Right lobe of liver (tissue), 6 donors: ENCODE data around the gene PHF1. TPM values are rescaled to one million over a fixed set of nuclear protein-coding genes. Genes with fewer than 3 reads are reported as not detected.

Source experiments
- ATAC-seq, 4 donors: fragments of 200-7000 bp; cut with Tn5 transposase; one replicate each; pipeline ENCODE4 v1.9.1; 2020; ENCODE audit warnings: mild to moderate bottlenecking in 4 of 4, moderate library complexity in 4 of 4
- DNase-seq, 3 donors: peaks; one replicate each; pipeline ENCODE4 v3.0.0-alpha.2; 2020
- H3K27ac ChIP-seq, 3 donors: fragments of 200-600 bp; one replicate each; pipeline ENCODE4 v1.8.0; 2022
- H3K27me3 ChIP-seq, 2 donors: fragments of 200-600 bp; one replicate each; pipeline ENCODE4 v1.8.0; 2022
- H3K36me3 ChIP-seq, 4 donors: fragments of 200-600 bp; sonication (generic) in 1 of 4; one replicate each; pipeline versions ENCODE4 v1.5.1 to v1.8.0; 2017 to 2022; ENCODE audit warnings: control low read depth in 1 of 4
- H3K4me1 ChIP-seq, 4 donors: fragments of 200-600 bp; sonication (generic) in 1 of 4; one replicate each; pipeline versions ENCODE4 v1.5.1 to v1.8.0; 2017 to 2022; ENCODE audit warnings: control low read depth in 1 of 4
- H3K4me3 ChIP-seq, 3 donors: fragments of 200-600 bp; one replicate each; pipeline ENCODE4 v1.8.0; 2022
- H3K9me3 ChIP-seq, 4 donors: fragments of 200-600 bp; sonication (generic) in 1 of 4; one replicate each; pipeline versions ENCODE4 v1.5.1 to v1.8.0; 2017 to 2022; ENCODE audit warnings: control low read depth in 1 of 4
- POLR2A ChIP-seq: fragments of 450-650 bp; IDR thresholded peaks from one replicate; pipeline ENCODE4 v1.6.1; 2017; ENCODE audit warnings: antibody characterized with exemption, mild to moderate bottlenecking
- WGBS: methylation state at CpG from one replicate; pipeline ENCODE4 v1.1.6; 2018; ENCODE audit warnings: low coverage, low lambda C conversion rate; ENCODE audit not compliant: insufficient coverage; ENCODE audit errors: missing lambda C conversion rate; 5-methylcytosine and 5-hydroxymethylcytosine counted together
- intact Hi-C, 2 donors: fragments of 100-400 bp; cut with DNase I; formaldehyde crosslinking; loops; one replicate each; pipeline versions ENCODE4 v1.11.2 to v1.14.1; 2022
- total RNA-seq, 6 experiments: library from RNA; depleted of rRNA in 2 of 6; stranded (reverse); fragments of >200 nt in 2 of 6; fragmentation: NEBNext Ultra II Directional in 3 of 6; extraction: Animal tissue kit (Norgen Biotek cat#: 25700) in 3 of 6; gene quantifications; one replicate each; pipeline versions ENCODE4 v1.1.0 to v1.2.4, GENCODE V29; 2016 to 2023
- TF ChIP-seq, protein P1 (sequence below), 4 donors: fragments of 200-600 bp in 3 of 4; fragments of 450-650 bp in 1 of 4; IDR thresholded peaks; one replicate each; pipeline versions ENCODE4 v1.5.1 to v1.8.0; 2016 to 2022; ENCODE audit warnings: antibody characterized with exemption in 4 of 4, mild to moderate bottlenecking in 2 of 4
- donor health status: DM: no; HTN: yes; CAD: no.
- donor health status: DM: no; HTN: no; CAD: no.
- donor health status: DM: no; HTN: no; CAD: no.
- donor health status: DM: no; HTN: yes; CAD: no.
- donor health status: DM: no; HTN: yes; CAD: no.

Gene PHF1
- total RNA-seq, 6 experiments from 2014 or later: 14.7 to 21.3 (median 18.3) TPM

DNA sequence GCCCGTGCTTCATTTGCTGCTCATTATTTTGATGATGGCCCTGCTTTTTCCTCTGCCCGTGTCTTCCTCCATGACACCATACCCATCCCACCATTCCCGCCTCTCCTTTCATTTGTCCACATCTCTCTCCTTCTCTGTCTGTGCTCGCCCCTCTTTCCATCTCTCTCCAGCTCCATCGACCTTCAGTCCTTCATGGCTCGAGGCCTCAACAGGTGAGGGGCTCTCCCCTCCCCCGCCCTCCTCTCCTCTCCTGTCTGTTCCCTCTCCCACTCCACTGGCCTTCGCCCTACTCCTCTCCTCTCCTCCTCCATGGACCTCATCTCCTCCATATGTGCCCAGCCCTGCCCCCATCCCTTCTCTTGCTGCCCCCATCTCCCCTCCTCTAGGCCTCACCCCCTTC lies 31.5 kb downstream of the PHF1 start:
- TF ChIP-seq POLR2A: no peak
- TF ChIP-seq, protein P1, sequence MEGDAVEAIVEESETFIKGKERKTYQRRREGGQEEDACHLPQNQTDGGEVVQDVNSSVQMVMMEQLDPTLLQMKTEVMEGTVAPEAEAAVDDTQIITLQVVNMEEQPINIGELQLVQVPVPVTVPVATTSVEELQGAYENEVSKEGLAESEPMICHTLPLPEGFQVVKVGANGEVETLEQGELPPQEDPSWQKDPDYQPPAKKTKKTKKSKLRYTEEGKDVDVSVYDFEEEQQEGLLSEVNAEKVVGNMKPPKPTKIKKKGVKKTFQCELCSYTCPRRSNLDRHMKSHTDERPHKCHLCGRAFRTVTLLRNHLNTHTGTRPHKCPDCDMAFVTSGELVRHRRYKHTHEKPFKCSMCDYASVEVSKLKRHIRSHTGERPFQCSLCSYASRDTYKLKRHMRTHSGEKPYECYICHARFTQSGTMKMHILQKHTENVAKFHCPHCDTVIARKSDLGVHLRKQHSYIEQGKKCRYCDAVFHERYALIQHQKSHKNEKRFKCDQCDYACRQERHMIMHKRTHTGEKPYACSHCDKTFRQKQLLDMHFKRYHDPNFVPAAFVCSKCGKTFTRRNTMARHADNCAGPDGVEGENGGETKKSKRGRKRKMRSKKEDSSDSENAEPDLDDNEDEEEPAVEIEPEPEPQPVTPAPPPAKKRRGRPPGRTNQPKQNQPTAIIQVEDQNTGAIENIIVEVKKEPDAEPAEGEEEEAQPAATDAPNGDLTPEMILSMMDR (IDR thresholded peaks at IDR 0.05): no peak
- no peak for DNase-seq
- WGBS: 94% methylated on average over 5 of the region's 8 CpGs
- Histone ChIP-seq H3K27me3 (no peaks in the 10 kb centered on the region), H3K36me3 (no peaks in the 10 kb centered on the region), H3K4me3 (no peak overlapping the region), H3K27ac (no peak overlapping the region), H3K9me3 (no peaks in the 10 kb centered on the region), H3K4me1 (no peaks in the 10 kb centered on the region)
- intact Hi-C loops: no loop called here
- ATAC-seq: no peak

DNA sequence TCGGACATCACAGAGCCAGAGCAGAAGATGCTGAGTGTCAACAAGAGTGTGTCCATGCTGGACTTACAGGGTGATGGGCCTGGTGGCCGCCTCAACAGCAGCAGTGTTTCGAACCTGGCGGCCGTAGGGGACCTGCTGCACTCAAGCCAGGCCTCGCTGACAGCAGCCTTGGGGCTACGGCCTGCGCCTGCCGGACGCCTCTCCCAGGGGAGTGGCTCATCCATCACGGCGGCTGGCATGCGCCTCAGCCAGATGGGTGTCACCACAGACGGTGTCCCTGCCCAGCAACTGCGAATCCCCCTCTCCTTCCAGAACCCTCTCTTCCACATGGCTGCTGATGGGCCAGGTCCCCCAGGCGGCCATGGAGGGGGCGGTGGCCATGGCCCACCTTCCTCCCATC lies 32.2 kb downstream of the PHF1 start:
- Histone ChIP-seq H3K9me3 (no peaks in the 10 kb centered on the region), H3K4me3 (no peak overlapping the region), H3K4me1 (no peaks in the 10 kb centered on the region), H3K27ac (no peak overlapping the region), H3K36me3 (no peaks in the 10 kb centered on the region), H3K27me3 (no peaks in the 10 kb centered on the region)
- WGBS: no CpG with 5 or more reads among the region's 17 CpGs
- ATAC-seq (no peak), DNase-seq (no peak)
- intact Hi-C loops: no loop called here
- TF ChIP-seq POLR2A: no peak
- TF ChIP-seq, protein P1 (IDR thresholded peaks at IDR 0.05): no peak

DNA sequence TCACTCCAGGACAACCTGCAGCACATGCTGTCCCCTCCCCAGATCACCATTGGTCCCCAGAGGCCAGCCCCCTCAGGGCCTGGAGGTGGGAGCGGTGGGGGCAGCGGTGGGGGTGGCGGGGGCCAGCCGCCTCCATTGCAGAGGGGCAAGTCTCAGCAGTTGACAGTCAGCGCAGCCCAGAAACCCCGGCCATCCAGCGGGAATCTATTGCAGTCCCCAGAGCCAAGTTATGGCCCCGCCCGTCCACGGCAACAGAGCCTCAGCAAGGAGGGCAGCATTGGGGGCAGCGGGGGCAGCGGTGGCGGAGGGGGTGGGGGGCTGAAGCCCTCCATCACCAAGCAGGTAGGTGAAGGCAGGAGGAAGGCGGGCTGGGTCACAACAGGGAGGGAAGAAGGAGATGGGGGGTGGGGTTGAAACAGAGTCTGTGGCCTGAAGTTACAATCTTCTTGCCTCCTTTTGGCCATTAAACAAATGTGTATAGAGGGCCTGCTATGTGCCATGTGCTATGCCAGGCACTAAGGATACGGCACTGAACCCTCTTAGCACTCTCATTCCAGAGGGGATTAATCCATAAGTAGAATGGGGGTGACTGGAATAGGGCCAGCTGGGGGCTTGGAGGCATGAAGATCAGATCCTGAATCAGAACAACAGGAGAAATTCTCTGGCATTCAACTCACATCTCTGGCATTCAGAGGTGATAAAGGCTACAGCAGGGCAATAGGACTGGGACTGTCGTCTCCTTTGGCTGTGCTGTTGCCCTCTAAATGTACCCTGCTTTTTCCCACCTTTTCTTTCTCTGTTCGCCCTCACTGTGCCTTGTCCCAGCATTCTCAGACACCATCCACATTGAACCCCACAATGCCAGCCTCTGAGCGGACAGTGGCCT lies 33.0 kb downstream of the PHF1 start:
- no peaks in the 10 kb centered on the region for H3K36me3 ChIP-seq
- intact Hi-C loops: no loop called here
- H3K27ac ChIP-seq: no peak overlapping the region
- ATAC-seq: no peak
- no peak for DNase-seq
- no peaks in the 10 kb centered on the region for H3K4me1 ChIP-seq
- no peaks in the 10 kb centered on the region for H3K9me3 ChIP-seq
- no peak overlapping the region for H3K4me3 ChIP-seq
- no peak for TF ChIP-seq POLR2A
- TF ChIP-seq, protein P1 (IDR thresholded peaks at IDR 0.05): no peak
- no peaks in the 10 kb centered on the region for H3K27me3 ChIP-seq
- WGBS: 98% methylated on average over 10 of the region's 18 CpGs

DNA sequence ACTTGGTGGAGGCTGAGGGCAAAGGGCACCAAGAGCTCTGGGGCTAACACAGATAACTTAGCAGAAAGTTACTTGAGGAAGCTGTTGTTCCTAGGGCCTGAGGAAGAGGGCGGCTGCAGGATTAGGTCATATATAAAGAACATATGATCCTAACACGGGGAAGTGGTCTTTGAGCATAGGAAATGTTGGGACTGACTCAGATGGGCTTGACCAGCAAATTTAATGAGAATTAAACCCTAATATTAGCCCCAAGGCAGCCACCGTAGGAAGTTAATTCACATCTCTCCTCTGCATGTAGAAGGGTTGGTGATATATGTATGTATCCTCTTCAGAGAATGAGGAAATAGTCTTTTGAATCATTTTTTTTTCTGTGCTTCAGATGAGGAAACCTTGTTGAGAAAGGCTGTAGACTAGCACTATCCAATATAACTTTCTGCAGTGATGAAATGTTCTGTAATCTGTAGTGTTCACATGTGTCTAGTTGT lies 34.3 kb downstream of the PHF1 start:
- intact Hi-C loops: no loop called here
- Histone ChIP-seq H3K27ac (no peak overlapping the region), H3K9me3 (no peaks in the 10 kb centered on the region), H3K27me3 (no peaks in the 10 kb centered on the region), H3K36me3 (no peaks in the 10 kb centered on the region), H3K4me3 (no peak overlapping the region), H3K4me1 (no peaks in the 10 kb centered on the region)
- no peak for DNase-seq
- 60% methylated on average over 3 of the region's 3 CpGs for WGBS
- peak in 1 of 4 donors; percentile 11 for ATAC-seq
- TF ChIP-seq, protein P1 (IDR thresholded peaks at IDR 0.05): no peak
- no peak for TF ChIP-seq POLR2A
